KBM-7 (cell line): ENCODE data around the gene SLC39A7.
A peak's percentile ranks its signal among the peaks of the same experiment; 100 is the strongest.

Source experiments
- DNase-seq: peaks from one replicate; pipeline ENCODE4 v3.0.0-alpha.2; 2015
- in situ Hi-C: fragments of 300-500 bp; cut with MboI; formaldehyde crosslinking; loops from 2 replicates; pipeline ENCODE4 v1.14.3; 2020; ENCODE audit warnings: low sequenced_read_pairs, low pct_unique_long_range_greater_than_20kb, mixed read lengths

The SLC39A7 gene

DNA sequence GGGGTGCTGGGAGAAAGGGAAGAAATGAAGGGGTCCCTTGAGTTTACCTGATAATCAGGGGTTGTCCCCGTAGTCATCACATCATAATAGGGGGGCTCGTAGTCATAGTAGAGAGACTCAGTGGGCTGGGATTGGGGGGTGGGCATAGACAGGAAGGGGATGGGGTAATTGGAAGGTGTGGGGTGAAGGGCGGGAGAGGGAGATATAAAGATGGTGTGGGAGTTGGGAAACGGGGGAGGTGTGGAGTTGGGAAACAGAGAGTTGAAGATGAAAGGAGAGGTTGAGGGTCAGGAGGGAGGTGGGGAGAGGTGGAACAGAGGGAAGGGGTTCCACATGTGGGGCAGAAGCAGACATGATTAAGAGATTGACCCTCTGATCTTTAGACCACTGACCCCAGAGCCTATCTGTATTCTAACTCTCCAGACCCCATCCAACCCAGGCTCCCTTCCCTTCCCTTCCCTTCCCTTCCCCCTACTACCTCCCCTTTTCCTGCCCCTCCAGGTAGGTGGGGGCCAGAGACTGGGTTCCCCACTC is 14.9 kb upstream of the SLC39A7 start:
- in situ Hi-C loops = no loop called here

DNA sequence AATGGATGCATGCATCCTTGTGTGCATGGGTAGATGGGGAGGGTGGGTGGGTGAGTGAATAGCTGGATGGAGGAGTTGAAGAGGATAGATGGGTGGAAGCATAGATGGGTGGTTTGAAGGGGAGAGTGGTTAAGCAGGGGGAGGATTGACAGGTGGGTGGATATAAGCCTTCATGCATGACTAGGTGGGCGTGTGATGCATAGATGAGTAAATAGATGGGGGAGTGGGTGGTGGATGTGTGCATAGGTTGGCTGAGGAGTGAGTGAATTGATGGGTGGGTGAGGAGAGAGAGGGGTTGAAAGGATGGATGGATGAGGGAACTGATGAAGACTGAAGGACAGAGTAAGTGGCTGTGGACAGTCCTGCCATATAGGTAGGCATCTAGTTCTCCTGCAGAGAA is 12.9 kb upstream of the SLC39A7 start:
- in situ Hi-C loops = no loop called here

More for the DNA sequence above, 14.9 kb upstream of the SLC39A7 start:
- no peak for DNase-seq

GRCh38 chr6:33189164-33189563 is 11.5 kb upstream of the SLC39A7 start:
- in situ Hi-C loops = no loop called here
- DNase-seq = no peak

More for the DNA sequence above, 12.9 kb upstream of the SLC39A7 start:
- DNase-seq = no peak

DNA sequence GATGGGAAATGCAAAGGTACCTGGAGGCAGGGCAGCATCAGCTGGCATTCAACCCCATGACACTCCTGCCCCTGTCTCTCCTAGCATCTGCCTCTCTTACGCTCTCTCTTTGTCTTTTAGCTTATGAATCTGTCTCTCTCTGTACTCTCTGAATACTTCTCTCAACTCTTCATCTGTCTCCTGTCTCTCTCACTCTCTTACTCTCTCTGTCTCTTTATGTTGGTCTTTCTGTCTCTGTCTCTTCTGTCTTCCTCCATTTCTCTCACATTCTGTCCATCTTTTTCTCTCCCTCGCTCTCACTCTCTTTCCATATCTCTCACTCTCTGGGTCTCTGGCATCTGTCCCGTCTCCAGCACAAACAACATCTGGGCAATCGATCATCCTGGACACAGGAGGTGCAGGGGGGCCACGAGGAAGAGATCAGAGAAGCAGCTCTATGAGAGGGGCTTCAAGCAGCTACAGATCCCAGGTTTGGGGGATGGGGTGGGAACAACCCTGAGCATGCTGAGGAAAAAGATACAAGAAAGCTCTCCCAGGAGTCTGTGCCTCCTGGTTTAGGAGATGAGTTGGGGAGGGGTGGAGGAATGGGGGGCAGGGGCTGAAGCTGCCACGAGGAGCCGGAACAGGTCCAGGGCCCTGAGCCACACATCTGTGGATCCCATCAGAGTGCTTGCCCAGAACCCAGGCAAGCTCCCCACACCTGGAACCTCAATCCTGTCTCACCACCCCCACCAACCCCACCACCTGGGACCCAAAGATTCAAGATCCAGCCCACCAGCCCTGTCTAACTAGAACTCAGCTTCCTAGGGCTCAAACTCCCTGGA is 10.8 kb upstream of the SLC39A7 start:
- in situ Hi-C loops = no loop called here
- no peak for DNase-seq

- in situ Hi-C loops = no loop called here
- no peak for DNase-seq
These were observed 10.1 kb upstream of the SLC39A7 start for GRCh38 chr6:33190504-33191107.

DNA sequence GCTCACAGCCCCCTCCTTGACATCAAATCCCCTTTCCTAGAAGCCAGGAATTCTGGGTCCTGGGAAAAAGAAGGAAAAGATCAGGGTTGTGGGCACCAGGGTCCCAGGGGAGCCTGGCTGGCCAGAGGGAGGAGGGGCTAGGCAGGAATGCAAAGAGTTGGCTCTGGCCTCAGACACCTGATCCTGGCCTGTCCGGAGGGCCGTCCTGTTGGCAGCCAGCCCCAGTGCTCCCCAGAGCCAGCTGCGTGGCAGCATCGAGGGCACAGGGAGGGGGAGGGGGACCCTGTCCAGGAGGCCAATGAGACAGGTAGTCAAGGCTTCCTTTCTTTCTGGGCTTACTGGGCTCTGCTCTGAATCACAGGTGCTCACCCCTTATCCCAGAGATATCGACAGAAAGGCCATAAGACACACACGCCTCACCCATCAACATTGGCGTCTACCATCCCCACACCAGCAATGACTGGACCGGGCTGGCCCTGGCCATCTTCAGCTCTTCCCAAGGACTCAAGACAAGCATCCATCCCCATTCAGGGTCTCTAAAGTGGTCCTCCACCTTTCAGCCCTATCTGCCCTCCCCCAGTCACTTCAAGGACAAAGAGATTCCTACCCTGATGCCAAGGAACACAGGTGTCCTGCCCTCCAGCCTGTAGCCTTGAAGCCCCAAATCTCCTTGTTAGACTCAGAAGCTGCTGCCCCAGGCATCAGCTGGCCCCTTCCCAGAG is 9.1 kb upstream of the SLC39A7 start:
- in situ Hi-C loops = no loop called here

DNA sequence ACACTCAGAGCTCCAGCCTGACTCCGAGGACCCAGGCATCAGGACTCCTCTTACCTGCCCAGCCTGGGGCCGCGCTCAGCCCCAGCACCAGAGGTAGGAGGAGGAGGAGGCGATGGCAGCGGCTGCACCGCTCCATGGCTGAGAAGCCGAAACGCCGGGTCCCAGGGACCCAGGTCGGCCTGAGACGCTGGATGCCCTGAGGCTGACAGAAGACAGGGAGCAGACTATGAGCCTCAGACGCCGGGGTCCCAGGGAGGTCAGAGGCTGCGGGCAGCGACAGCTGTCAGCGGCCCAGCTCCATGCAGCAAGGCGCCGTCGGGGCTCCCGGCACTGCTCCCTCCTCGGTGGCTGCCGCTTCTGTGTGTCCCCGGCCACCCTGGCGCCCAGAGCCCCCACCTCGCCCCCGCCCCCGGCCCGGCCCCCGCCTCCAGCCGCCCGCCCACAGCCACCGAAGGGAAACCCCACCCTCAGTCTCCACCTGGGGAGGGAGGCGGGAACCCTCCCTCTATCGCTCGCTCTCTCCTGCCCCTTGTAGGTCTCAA is 8.5 kb upstream of the SLC39A7 start, which contains the start of gene COL11A2:
Gene COL11A2 (minus strand): TSS at position 363 of the 542 bp plus-strand sequence. CDS start 227 bp downstream, at position 136.
- DNase-seq = no peak
- in situ Hi-C loops = no loop called here

More for the DNA sequence above, 9.1 kb upstream of the SLC39A7 start:
- DNase-seq = no peak

- DNase-seq = no peak
- in situ Hi-C loops = no loop called here
These were observed 7.7 kb upstream of the SLC39A7 start for GRCh38 chr6:33192671-33193602.

DNA sequence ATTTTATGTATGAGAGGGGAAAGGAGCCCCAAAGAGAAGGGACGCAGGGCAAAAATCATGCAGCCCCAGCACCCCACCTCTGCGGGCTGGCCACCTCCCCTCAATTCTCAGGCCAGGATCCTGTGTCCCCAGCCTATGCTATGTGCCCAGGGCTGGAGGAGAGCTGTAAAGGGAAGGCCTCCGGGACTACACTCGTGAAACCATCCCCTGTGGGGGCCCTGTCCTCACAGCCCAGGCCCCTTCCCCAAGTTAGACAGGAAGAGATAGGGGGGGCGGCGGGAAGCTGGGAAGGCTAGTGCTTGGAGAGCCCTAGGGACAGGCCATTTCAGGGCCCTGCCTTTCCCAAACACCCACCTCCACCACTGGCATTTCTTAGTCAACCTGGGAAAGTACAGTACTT is 7.0 kb upstream of the SLC39A7 start:
- in situ Hi-C loops = no loop called here
- DNase-seq = no peak

GRCh38 chr6:33194431-33194979 is 6.2 kb upstream of the SLC39A7 start:
- in situ Hi-C loops = no loop called here
- no peak for DNase-seq

DNA sequence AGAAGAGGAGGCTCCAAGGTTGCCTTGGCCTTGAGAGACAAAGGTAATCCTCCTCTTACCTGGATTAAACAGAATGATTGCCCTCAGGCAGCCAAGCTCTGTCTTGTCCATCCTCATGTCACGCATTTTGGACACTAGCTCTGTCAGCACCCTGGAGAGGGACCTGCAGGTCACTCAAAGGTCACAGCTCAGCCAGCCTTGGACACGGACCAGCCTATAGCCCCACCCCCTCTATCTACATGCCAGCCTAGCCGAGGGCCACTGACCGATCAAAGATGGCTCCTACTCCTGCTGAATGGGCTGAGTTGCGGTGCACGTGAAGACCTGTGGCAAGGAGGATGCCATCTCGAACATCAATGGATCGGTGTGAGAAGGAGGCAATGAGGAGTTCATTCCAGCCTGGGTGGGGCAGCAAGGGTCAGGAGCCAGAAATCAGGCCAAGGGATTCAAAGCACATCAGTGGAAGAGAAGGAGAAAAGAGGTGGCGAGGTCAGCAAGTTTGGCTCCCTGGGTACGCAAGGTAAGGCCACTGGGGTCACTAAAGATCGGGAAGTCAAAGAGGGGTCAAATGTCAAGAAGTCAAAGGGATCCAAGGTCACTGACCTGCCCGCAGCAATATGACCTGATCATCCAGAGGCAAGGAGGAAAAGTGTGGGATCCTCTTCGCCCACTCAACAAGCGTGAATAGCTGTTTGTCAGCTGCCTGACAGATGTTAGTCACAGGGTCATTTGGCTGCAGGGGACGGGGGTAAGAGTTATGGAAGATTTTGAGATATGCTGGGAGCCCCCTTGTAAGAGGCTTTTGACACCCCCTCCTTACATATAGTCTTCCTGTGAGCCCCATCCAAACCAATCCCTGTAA is 5.1 kb upstream of the SLC39A7 start:
- in situ Hi-C loops = no loop called here
- DNase-seq = no peak

DNA sequence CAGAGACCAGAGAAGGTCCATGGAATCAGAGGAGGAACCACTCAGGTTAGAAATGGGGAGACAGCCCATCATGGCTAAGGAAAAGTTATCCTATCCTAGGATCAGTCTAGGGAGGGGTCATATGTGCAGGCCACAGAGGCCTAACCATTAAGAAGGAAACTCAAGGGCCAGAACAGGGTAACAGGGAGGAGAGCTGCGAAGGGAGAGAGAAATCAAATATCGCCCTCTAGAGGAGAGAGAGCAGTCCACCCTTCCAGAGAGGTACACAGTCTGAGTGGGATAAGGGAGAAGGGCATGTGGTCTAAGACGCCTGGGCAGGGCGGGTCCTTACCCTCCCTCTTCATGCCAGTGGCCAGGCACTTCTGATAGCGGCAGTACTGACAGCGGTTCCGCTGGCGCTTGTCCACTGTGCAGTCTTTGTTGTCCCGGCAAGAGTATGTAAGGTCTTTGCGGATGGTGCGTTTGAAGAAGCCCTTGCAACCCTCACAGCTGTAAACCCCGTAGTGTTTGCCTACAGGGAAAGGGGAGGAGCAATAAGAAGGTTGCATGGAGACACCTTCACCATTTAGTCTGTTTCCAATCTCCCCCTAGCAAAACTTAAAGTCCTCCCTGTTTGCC is 3.1 kb upstream of the SLC39A7 start:
- peak; percentile 85 for DNase-seq
- in situ Hi-C loops = no loop called here

- in situ Hi-C loops = no loop called here
- no peak for DNase-seq
These were observed 2.4 kb upstream of the SLC39A7 start for GRCh38 chr6:33198159-33198852.

GRCh38 chr6:33198853-33199436 is 1.7 kb upstream of the SLC39A7 start:
- in situ Hi-C loops = no loop called here

GRCh38 chr6:33199687-33200218 is 914 bp upstream of the SLC39A7 start:
- in situ Hi-C loops = no loop called here
- DNase-seq = no peak

More at GRCh38 chr6:33198853-33199436, 1.7 kb upstream of the SLC39A7 start:
- no peak for DNase-seq

DNA sequence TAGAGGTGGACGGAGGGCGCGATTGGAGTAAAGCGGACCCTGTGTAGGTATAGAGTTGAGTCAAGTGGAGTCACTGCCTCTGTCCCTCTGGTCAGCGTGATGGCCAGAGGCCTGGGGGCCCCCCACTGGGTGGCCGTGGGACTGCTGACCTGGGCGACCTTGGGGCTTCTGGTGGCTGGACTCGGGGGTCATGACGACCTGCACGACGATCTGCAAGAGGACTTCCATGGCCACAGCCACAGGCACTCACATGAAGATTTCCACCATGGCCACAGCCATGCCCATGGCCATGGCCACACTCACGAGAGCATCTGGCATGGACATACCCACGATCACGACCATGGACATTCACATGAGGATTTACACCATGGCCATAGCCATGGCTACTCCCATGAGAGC is 479 bp downstream of the SLC39A7 start:
- DNase-seq = no peak
- in situ Hi-C loops = no loop called here
